ENCODE data around the gene GNG12.
A peak's percentile ranks its signal among the peaks of the same experiment; 100 is the strongest.
"Not testable (repeated sequence)": the region's sequence is repeated elsewhere in the genome, so short reads cannot be mapped to it uniquely, and the experiment has no call there.

GNG12 gene

GRCh38 chr1:67674260-67675011 is 158.8 kb downstream of the GNG12 start:
- peak; percentile 76 for DNase-seq

- no peak for DNase-seq
Observed at GRCh38 chr1:67673468-67674201, 159.6 kb downstream of the GNG12 start.

GRCh38 chr1:67672260-67672803 is 160.9 kb downstream of the GNG12 start:
- DNase-seq, result no peak

- DNase-seq, result no peak
Observed at GRCh38 chr1:67668660-67669059, 164.6 kb downstream of the GNG12 start.

- no peak for DNase-seq
Observed at GRCh38 chr1:67666636-67667035, 166.6 kb downstream of the GNG12 start.

- not testable (repeated sequence) for DNase-seq
Observed at GRCh38 chr1:67665307-67665706, 168.0 kb downstream of the GNG12 start.

GRCh38 chr1:67664048-67664447 is 169.2 kb downstream of the GNG12 start:
- no peak for DNase-seq

- DNase-seq, result no peak
Observed at GRCh38 chr1:67662884-67663283, 170.4 kb downstream of the GNG12 start.

GRCh38 chr1:67659229-67659628 is 174.0 kb downstream of the GNG12 start:
- no peak for DNase-seq

GRCh38 chr1:67657152-67657551 is 176.1 kb downstream of the GNG12 start:
- not testable (repeated sequence) for DNase-seq

GRCh38 chr1:67655581-67655980 is 177.7 kb downstream of the GNG12 start:
- no peak for DNase-seq

GRCh38 chr1:67653304-67653703 is 180.0 kb downstream of the GNG12 start:
- no peak for DNase-seq

GRCh38 chr1:67652800-67653199 is 180.5 kb downstream of the GNG12 start:
- no peak for DNase-seq
